Globus pallidus (tissue), 1 donor: ENCODE data around the gene TAS2R50.

Source experiments
- DNase-seq: peaks from one replicate; pipeline ENCODE4 v3.0.0-alpha.2; 2015; ENCODE audit warnings: low spot score

Gene TAS2R50

DNA sequence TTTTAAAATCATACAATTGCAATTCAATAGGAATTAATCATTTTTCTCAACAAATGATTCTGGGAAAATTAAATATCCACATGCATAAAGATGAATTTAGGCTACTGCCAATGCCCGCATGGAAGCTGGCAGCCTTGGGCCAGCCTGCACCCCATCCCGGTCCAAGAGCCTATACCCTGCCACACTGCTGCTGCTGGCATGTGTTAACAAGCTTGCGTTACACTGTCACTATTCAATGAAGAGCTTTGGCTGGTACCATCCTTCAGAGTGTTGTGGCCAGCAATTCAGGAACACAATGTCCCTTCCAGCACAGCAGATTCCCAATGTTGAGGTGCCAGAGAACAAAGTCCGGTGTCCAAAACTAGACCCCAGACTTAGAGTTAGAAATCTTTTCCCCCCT, 34.1 kb downstream of the TAS2R50 start:
- peak; percentile 61 for DNase-seq

DNA sequence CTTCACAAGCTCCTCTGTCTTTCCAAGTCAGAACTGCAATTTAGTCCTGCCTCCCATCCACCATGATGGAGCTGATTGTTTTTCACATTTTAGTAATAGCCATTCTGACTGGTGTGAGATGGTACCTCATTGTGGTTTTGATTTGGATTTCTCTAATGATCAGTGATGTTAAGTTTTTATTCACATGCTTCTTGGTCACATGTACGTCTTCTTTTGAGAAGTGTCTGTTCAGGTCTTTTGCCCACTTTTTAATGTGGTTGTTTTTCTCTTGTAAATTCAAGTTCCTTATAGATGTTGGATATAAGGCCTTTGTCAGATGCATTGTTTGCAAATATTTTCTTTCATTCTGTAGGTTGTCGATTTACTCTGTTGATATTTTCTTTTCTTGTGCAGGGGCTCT, 43.5 kb downstream of the TAS2R50 start:
- no peak for DNase-seq

DNA sequence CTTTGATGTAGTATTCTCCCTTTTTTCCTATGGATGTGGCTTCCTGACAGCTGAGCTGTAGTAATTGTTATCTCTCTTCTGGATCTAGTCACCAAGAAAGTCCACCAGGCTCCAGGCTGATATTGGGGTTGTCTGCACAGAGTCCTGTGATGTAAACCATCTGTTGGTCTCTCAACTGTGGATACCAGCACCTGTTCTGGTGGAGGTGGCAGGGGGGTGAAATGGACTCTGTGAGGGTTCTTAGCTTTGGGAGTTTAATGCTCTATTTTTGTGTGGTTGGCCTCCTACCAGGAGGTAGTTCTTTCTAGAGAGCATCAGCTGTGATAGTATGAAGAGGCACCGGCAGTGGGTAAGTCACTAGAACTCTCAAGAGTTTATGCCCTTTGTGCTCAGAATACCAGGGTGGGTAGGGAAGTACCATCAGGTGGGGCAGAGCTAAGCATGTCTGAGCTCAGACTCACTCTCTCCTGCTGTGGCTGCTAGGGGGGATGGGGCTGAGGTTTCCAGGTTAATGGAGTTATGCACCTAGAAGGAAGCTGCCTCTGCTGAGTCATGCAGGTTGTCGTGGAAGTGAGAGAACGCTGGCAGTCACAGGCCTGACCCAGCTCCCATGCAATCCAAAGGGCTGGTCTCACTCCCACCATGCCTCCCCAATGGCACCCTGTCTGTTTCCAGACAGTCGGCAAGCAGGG, 44.6 kb downstream of the TAS2R50 start:
- no peak for DNase-seq

DNA sequence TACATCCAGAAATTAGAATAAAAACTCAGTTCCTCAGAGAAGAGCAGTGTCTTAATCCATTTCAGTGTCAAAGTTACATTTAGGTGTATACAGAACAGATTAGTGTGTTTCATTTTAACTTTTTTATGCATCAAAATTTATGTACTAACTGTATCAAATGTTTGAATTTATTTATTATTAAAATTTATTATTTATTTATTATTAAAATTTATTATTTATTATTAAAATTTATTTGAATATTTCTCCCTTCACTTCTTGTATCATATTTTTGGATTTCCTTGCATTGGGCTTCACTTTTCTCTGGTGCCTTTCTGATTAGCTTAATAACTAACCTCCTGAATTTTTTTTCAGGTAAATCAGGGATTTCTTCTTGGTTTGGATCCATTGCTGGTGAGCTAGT, 45.3 kb downstream of the TAS2R50 start:
- no peak for DNase-seq

DNA sequence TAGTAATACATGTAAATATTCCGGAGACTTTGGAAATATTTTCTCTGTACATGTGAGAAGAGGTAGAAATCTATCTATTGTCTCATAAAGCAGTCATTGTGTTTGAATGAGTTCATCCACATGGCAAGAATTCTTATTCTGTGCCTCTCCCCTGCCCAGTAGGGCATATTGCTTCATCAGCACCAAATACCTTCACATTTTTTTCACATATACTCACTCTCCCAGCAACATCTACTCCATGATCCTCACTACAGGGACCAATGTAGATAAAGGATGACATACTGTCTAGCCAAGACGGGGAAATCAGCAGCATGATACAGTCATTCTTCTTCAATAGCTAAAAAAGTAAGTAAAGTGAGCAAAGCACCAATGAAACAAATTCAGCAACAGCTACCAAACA, 46.3 kb downstream of the TAS2R50 start:
- DNase-seq: no peak

DNA sequence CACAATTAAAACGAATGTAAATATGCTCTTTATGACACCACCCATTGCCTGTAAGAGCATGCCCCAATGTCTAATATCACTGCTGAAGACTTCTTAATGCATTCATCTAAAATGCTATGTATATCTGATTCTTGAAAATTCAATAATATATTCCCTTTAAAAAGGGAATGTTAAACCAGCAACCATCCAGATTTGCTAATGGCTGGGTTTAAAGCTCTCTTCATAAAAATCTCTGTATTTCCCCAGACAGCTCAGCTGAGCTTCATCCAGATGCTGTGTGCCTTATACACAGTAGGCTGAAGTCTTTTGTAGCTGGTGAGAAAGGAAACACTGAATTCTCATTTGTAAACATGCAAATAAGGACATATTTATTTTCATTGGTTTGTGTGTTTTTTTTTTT, 47.5 kb downstream of the TAS2R50 start, which contains the start of gene TAS2R14:
Gene TAS2R14 (minus strand): TSS at position 101 of the 400 bp plus-strand sequence. CDS start 56 bp downstream, at position 45.
- no peak for DNase-seq

DNA sequence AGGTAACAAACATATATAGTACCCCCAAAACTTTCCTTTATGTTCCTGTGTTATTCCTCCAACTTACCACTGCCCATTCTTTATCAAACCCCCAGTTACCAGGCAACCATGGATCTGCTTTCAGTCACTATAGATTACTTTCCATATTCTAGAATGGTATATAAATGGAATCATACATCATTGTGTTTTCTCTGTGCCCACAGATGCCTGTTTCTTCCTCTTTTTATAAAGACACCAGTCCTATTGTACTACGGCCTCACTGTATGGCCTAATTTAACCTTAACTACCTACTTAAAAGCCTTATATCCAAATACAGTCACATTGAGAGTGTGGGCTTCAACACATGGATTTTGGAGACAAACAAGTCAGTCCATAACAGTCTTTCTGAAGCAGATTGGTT, 50.2 kb downstream of the TAS2R50 start:
- no peak for DNase-seq
